Transverse colon (tissue), 4 donors: ENCODE measurements around the gene SRPX2.

Experiments
- CTCF ChIP-seq, 5 experiments: fragments of 200-600 bp in 3 of 5; fragments of 450-650 bp in 2 of 5; sonication (generic) in 3 of 5; IDR thresholded peaks; 1 replicate in 2 of 5; 2 replicates in 3 of 5; pipeline ENCODE4 v1.5.1; 2016 to 2017; ENCODE audit warnings: antibody characterized with exemption in 5 of 5, inconsistent platforms in 3 of 5, mild to moderate bottlenecking in 2 of 5, moderate library complexity in 1 of 5
- EP300 ChIP-seq: sonication (generic); formaldehyde crosslinking; IDR thresholded peaks from one replicate; pipeline ENCODE4 v1.6.1; 2017; ENCODE audit warnings: antibody characterized with exemption, low read depth
- POLR2A ChIP-seq: fragments of 450-650 bp; IDR thresholded peaks from one replicate; pipeline ENCODE4 v1.6.1; 2016; ENCODE audit warnings: antibody characterized with exemption, mild to moderate bottlenecking, moderate library complexity
- POLR2AphosphoS5 ChIP-seq, 3 donors: sonication (generic); formaldehyde crosslinking; IDR thresholded peaks; one replicate each; pipeline ENCODE4 v1.6.1; 2016; ENCODE audit warnings: antibody characterized with exemption in 3 of 3

GRCh38 chrX:100677611-100678181 lies 33.7 kb downstream of the SRPX2 start:
- no peak for TF ChIP-seq CTCF (IDR thresholded peaks at IDR 0.05)
- TF ChIP-seq POLR2A = no peak
- TF ChIP-seq POLR2AphosphoS5 (IDR thresholded peaks at IDR 0.05) = no peak
- no peak for TF ChIP-seq EP300
